ENCODE results near the gene UNC5A.

UNC5A gene

GRCh38 chr5:176825234-176825633, 14.9 kb downstream of the UNC5A start:
- Histone ChIP-seq H3K27me3 (ENCODE audit: low read depth) (no peaks in the 10 kb centered on the region), H3K36me3 (replicated peaks) (no peaks in the 10 kb centered on the region), H3K9me3 (no peaks in the 10 kb centered on the region), H3K4me1 (no peaks in the 10 kb centered on the region), H3K4me3 (no peak overlapping the region)
- in situ Hi-C loops (cut with MboI; ENCODE audit: low sequenced_read_pairs), result no loop called here
- no peak for DNase-seq (ENCODE audit: low spot score in 2 of 2)

GRCh38 chr5:176825957-176826356, 15.6 kb downstream of the UNC5A start:
- H3K36me3 ChIP-seq (replicated peaks), result no peaks in the 10 kb centered on the region
- no peaks in the 10 kb centered on the region for H3K4me1 ChIP-seq
- H3K9me3 ChIP-seq, result no peaks in the 10 kb centered on the region
- DNase-seq (ENCODE audit: low spot score in 2 of 2), result no peak
- in situ Hi-C loops (cut with MboI; ENCODE audit: low sequenced_read_pairs), result no loop called here
- H3K4me3 ChIP-seq, result no peak overlapping the region
- no peaks in the 10 kb centered on the region for H3K27me3 ChIP-seq (ENCODE audit: low read depth)

GRCh38 chr5:176827736-176828414, 17.5 kb downstream of the UNC5A start:
- DNase-seq (ENCODE audit: low spot score in 2 of 2), result no peak
- Histone ChIP-seq H3K4me1 (no peaks in the 10 kb centered on the region), H3K9me3 (no peaks in the 10 kb centered on the region), H3K27me3 (ENCODE audit: low read depth) (no peaks in the 10 kb centered on the region), H3K36me3 (replicated peaks) (no peaks in the 10 kb centered on the region), H3K4me3 (no peak overlapping the region)
- in situ Hi-C loops (cut with MboI; ENCODE audit: low sequenced_read_pairs), result no loop called here

GRCh38 chr5:176829320-176829719, 19.0 kb downstream of the UNC5A start:
- Histone ChIP-seq H3K4me1 (no peaks in the 10 kb centered on the region), H3K36me3 (replicated peaks) (no peaks in the 10 kb centered on the region), H3K9me3 (no peaks in the 10 kb centered on the region), H3K27me3 (ENCODE audit: low read depth) (no peaks in the 10 kb centered on the region), H3K4me3 (no peak overlapping the region)
- DNase-seq (ENCODE audit: low spot score in 2 of 2), result no peak
- in situ Hi-C loops (cut with MboI; ENCODE audit: low sequenced_read_pairs), result no loop called here

- DNase-seq (ENCODE audit: low spot score in 2 of 2), result no peak
- Histone ChIP-seq H3K36me3 (replicated peaks) (no peaks in the 10 kb centered on the region), H3K27me3 (ENCODE audit: low read depth) (no peaks in the 10 kb centered on the region), H3K4me3 (no peak overlapping the region), H3K9me3 (no peaks in the 10 kb centered on the region), H3K4me1 (no peaks in the 10 kb centered on the region)
- in situ Hi-C loops (cut with MboI; ENCODE audit: low sequenced_read_pairs), result no loop called here
These were observed 20.1 kb downstream of the UNC5A start for GRCh38 chr5:176830422-176830994.

GRCh38 chr5:176830995-176831423, 20.6 kb downstream of the UNC5A start:
- no peaks in the 10 kb centered on the region for H3K36me3 ChIP-seq (replicated peaks)
- no peak overlapping the region for H3K4me3 ChIP-seq
- in situ Hi-C loops (cut with MboI; ENCODE audit: low sequenced_read_pairs), result no loop called here
- no peaks in the 10 kb centered on the region for H3K9me3 ChIP-seq
- no peak for DNase-seq (ENCODE audit: low spot score in 2 of 2)
- H3K4me1 ChIP-seq, result no peaks in the 10 kb centered on the region
- H3K27me3 ChIP-seq (ENCODE audit: low read depth), result no peaks in the 10 kb centered on the region

GRCh38 chr5:176831425-176831824, 21.1 kb downstream of the UNC5A start:
- H3K4me3 ChIP-seq, result no peak overlapping the region
- DNase-seq (ENCODE audit: low spot score in 2 of 2), result no peak
- in situ Hi-C loops (cut with MboI; ENCODE audit: low sequenced_read_pairs), result no loop called here

GRCh38 chr5:176832162-176832561, 21.8 kb downstream of the UNC5A start:
- no peaks in the 10 kb centered on the region for H3K36me3 ChIP-seq (replicated peaks)
- in situ Hi-C loops (cut with MboI; ENCODE audit: low sequenced_read_pairs), result no loop called here
- DNase-seq (ENCODE audit: low spot score in 2 of 2), result no peak
- H3K4me1 ChIP-seq, result no peaks in the 10 kb centered on the region
- no peaks in the 10 kb centered on the region for H3K27me3 ChIP-seq (ENCODE audit: low read depth)
- no peaks in the 10 kb centered on the region for H3K9me3 ChIP-seq
- no peak overlapping the region for H3K4me3 ChIP-seq

More at GRCh38 chr5:176831425-176831824, 21.1 kb downstream of the UNC5A start:
- Histone ChIP-seq H3K27me3 (ENCODE audit: low read depth) (no peaks in the 10 kb centered on the region), H3K9me3 (no peaks in the 10 kb centered on the region), H3K36me3 (replicated peaks) (no peaks in the 10 kb centered on the region), H3K4me1 (no peaks in the 10 kb centered on the region)

- H3K9me3 ChIP-seq, result no peaks in the 10 kb centered on the region
- H3K36me3 ChIP-seq (replicated peaks), result no peaks in the 10 kb centered on the region
- no peaks in the 10 kb centered on the region for H3K4me1 ChIP-seq
- H3K27me3 ChIP-seq (ENCODE audit: low read depth), result no peaks in the 10 kb centered on the region
- in situ Hi-C loops (cut with MboI; ENCODE audit: low sequenced_read_pairs), result no loop called here
- H3K4me3 ChIP-seq, result no peak overlapping the region
- no peak for DNase-seq (ENCODE audit: low spot score in 2 of 2)
These were observed 22.9 kb downstream of the UNC5A start for GRCh38 chr5:176833286-176833685.

GRCh38 chr5:176835918-176836317, 25.6 kb downstream of the UNC5A start:
- no peak for DNase-seq (ENCODE audit: low spot score in 2 of 2)
- no peak overlapping the region for H3K4me3 ChIP-seq
- H3K36me3 ChIP-seq (replicated peaks), result no peaks in the 10 kb centered on the region
- in situ Hi-C loops (cut with MboI; ENCODE audit: low sequenced_read_pairs), result no loop called here
- H3K4me1 ChIP-seq, result no peaks in the 10 kb centered on the region
- no peaks in the 10 kb centered on the region; the same call in 1 of the 2 replicates for H3K27me3 ChIP-seq (ENCODE audit: low read depth)
- H3K9me3 ChIP-seq, result no peaks in the 10 kb centered on the region

GRCh38 chr5:176836811-176837706, 26.7 kb downstream of the UNC5A start:
- no peak for DNase-seq (ENCODE audit: low spot score in 2 of 2)

GRCh38 chr5:176837707-176838115, 27.4 kb downstream of the UNC5A start:
- DNase-seq (ENCODE audit: low spot score in 2 of 2), result peak; percentile 61 to 97
- no peaks in the 10 kb centered on the region for H3K36me3 ChIP-seq (replicated peaks)
- in situ Hi-C loops (cut with MboI; ENCODE audit: low sequenced_read_pairs), result no loop called here
- no peaks in the 10 kb centered on the region for H3K9me3 ChIP-seq
- H3K27me3 ChIP-seq (ENCODE audit: low read depth), result peaks cover 6% of the 10 kb centered on the region
- H3K4me1 ChIP-seq, result no peaks in the 10 kb centered on the region
- H3K4me3 ChIP-seq, result no peak overlapping the region

More at GRCh38 chr5:176836811-176837706, 26.7 kb downstream of the UNC5A start:
- no peaks in the 10 kb centered on the region for H3K36me3 ChIP-seq (replicated peaks)
- H3K9me3 ChIP-seq, result no peaks in the 10 kb centered on the region
- no peaks in the 10 kb centered on the region for H3K4me1 ChIP-seq
- no peak overlapping the region for H3K4me3 ChIP-seq
- peaks cover 1% of the 10 kb centered on the region; the same call in 1 of the 2 replicates for H3K27me3 ChIP-seq (ENCODE audit: low read depth)
- in situ Hi-C loops (cut with MboI; ENCODE audit: low sequenced_read_pairs), result no loop called here

GRCh38 chr5:176843673-176844072, 33.3 kb downstream of the UNC5A start:
- Histone ChIP-seq H3K4me1 (no peaks in the 10 kb centered on the region), H3K9me3 (no peaks in the 10 kb centered on the region), H3K4me3 (no peak overlapping the region), H3K27me3 (ENCODE audit: low read depth) (peaks cover 9% of the 10 kb centered on the region), H3K36me3 (replicated peaks) (no peaks in the 10 kb centered on the region)
- no peak for DNase-seq (ENCODE audit: low spot score in 2 of 2)
- in situ Hi-C loops (cut with MboI; ENCODE audit: low sequenced_read_pairs), result no loop called here

- DNase-seq (ENCODE audit: low spot score in 2 of 2), result no peak
- Histone ChIP-seq H3K9me3 (no peaks in the 10 kb centered on the region), H3K4me3 (no peak overlapping the region), H3K36me3 (replicated peaks) (no peaks in the 10 kb centered on the region), H3K4me1 (no peaks in the 10 kb centered on the region), H3K27me3 (ENCODE audit: low read depth) (peaks cover 9% of the 10 kb centered on the region)
- in situ Hi-C loops (cut with MboI; ENCODE audit: low sequenced_read_pairs), result no loop called here
These were observed 33.9 kb downstream of the UNC5A start for GRCh38 chr5:176844281-176844680.
